Activated gamma-delta T cell treated with anti-CD3 and anti-CD28 coated beads, Interleukin-2, amount 50 U/mL, for 16 hours (primary cell): ENCODE measurements around the gene C22orf15.

Experiments
- DNase-seq: peaks from one replicate; pipeline ENCODE4 v3.0.0-alpha.2; 2020; ENCODE audit warnings: low read depth

C22orf15 gene

DNA sequence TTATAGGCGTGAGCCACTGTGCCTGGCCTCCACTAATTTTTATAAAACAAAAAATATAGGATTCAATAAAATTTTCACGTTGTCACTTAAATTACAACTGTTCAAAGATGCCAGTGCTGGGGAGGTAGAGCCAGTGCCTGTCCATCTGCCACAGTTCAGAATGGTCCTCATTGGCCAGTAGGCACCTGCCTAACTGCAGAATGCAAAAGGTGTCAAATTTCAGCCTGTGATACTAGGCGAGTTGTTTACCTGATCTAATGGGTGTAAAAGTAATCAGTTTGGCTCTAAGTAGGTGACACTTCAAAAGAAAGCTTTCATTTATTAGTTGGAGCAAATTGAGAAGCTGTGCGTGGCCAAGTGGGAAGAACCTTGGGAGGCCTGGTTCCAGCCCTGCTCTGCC lies 26.3 kb downstream of the C22orf15 start:
- no peak for DNase-seq

GRCh38 chr22:23789638-23790037 lies 26.8 kb downstream of the C22orf15 start:
- DNase-seq, result no peak

- DNase-seq, result no peak
These were observed 28.3 kb downstream of the C22orf15 start for GRCh38 chr22:23790819-23791737.

DNA sequence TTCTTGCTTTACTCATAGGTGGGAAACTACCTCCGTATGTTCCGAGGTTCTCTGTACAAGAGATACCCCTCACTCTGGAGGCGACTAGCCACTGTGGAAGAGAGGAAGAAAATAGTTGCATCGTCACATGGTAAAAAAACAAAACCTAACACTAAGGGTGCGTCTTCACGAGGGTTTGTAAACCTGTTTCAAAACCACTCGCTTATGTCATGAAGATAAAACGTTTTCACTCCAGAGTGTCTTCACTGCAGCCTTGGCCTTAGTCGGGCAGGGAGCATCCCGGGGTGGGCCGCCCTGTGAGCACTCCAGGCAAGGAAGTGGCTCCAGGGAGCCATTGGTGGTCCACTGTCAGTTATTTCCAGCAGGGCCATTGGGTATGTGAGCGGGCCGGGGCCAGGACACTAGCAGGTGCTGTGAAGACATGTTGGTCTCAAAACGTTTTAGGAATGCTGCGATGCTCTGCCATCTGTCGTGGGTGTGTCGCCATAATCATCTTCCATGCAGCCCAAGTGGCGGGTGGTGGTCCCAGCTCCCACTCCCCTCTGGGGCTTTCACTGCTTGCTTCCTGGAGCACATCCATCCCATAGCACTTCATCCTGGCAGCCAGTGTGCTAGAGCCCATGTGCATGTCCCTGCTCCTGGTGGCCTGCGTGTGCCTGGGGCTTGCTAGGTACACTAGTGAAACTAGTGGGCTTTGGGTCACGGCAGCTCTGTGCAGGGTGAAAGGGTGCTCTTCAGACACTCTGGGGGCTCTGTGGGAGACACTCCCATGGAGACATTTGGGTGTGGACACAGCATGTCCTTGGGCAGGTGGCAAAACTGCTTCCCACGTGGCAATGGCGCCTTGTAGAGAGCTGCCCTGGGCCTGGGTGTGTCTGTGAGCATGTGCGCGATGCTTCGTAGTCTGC lies 29.2 kb downstream of the C22orf15 start:
- no peak for DNase-seq

- no peak for DNase-seq
These were observed 30.5 kb downstream of the C22orf15 start for GRCh38 chr22:23793326-23793725.

- no peak for DNase-seq
These were observed 33.7 kb downstream of the C22orf15 start for GRCh38 chr22:23796461-23796860.

GRCh38 chr22:23800297-23801237 lies 37.8 kb downstream of the C22orf15 start:
- DNase-seq, result no peak

- no peak for DNase-seq
These were observed 38.5 kb downstream of the C22orf15 start for GRCh38 chr22:23801238-23801821.

DNA sequence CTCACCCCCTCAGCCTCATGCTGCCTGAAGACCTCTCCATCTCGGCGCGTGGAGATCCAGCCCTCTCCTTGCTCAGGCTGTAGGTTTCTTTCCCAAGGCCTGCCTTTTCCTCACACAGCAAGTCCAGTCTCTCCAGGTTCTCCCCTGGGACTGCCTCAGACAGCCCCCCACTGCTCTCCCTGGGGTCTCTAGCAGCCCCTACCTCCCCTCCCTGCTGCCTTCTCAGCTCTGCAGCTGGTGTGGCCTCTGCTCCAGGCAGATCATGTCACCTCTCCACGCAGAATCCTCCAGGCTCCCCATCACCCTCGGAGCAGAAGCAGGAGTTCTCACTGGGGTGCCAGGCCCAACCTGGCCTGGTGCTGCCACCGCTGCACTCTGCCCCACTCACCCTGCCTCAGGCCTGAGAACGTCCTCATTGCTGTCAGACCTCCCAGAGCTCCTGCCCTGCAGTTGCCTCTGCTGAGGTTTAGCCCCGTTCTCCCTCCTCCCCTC lies 39.1 kb downstream of the C22orf15 start:
- DNase-seq, result no peak

DNA sequence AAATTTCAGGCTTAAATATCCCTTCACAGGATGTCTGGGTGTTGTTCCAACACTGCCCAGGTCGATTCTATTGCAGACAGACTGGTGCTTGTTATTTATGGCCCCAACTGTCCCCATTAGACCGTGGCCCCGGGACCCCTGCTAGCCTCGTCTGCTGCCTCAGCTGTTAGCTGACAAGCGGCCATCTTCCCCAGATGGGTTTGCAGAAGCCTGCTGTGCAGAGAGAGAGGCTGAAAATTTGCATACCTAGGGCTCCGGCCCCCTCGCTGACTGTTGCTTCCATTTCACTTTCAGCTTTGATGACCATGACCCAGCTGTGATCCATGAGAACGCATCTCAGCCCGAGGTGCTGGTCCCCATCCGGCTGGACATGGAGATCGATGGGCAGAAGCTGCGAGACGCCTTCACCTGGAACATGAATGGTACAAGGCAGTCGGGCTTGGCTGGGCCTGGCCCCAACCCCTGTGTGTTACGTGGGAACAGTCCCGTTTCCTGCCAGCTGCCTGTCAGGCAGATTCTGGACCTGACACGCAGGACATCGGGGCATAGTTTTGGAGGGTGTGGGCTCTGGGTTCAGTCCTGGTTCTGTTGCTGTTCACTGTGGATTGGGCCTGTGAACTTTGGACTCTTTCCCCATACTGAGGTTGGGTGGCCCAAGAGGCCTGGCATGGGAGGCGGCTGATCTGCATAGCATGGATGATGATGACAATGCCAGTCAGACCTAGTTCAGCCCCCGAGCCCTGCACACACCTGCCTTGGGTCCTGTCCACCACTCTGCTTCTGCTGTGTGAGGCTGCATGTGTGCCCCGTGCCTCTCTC lies 40.4 kb downstream of the C22orf15 start:
- no peak for DNase-seq

DNA sequence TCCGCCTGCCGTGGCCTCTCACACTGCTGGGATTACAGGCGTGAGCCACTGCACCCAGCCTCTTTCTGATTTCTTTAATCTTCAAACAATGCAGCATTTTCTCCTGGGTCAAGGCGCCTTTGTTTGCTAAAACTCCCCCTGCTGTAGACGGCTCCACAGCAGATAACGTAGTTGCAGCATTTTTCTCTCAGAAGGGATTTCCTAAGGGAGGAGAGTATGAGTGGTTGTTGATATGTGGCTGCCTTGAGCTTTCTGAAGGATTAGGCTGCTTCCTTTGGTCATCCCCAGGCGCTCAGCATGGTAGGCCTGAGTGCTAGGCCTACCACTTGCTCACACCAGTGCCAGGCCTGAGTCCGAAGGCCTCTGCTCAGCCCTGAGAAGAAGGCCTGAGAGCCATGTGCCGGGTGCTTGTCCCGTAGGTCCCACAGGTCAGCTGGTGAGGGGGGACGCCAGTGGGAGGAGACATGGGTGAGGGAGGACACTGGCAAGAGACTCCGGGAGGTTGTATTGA lies 42.0 kb downstream of the C22orf15 start:
- no peak for DNase-seq

DNA sequence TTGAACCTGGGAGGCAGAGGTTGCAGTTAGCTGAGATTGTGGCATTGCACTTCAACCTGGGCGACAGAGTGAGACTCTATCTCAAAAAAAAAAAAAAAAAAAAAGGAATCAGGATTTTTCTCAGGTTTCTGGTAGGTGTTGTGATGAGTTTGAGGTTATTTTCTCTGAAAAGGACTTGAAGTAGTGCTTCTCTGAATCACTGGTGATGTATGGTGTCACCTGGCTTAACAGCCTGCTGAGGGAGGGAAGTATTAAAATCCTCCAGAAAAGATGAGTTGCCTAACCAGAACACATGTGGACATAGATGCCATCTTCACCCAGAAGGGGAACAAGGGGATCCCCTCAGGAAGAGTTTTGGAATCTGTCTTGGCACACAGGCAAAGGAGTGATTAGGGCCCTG lies 44.0 kb downstream of the C22orf15 start:
- DNase-seq, result no peak

DNA sequence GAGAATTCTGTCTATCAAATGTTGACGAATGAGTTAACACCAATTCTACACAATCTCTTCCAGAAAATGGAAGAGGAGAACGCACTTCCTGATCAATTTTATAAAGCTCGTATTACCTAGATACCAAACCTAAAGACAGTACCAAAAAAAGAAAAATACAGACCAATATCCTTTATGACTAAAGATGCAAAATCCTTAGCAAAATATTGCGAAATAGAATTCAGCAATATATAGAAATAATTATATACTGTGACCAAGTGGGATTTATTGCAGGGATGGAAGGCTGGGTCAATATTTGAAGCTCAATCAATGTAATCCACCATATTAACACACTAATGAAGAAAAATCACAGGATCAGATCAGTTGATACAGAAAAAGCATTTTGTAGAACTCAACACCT lies 49.6 kb downstream of the C22orf15 start:
- no peak for DNase-seq
